ENCODE data around the gene HIVEP3.

DNA sequence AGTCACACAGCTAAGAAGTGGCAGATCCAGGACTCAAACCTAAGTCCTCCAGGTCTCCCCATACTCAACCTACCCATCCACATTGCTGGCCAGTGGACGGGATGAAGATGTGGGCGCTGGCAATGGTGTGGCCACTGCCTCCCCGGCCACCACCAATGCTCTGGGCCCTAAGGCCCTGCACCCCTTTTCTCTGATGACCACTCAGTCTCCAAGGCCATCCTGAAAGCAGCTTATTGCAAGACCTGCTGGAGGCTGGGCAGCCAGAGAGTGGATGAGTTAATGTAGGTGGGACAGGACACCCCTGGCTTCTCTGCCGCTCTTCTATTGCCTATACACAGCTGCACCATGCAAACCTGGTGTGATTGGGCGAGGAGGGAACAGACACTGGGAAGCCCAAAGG lies 178.7 kb downstream of the HIVEP3 start:
- TF ChIP-seq, protein P1, sequence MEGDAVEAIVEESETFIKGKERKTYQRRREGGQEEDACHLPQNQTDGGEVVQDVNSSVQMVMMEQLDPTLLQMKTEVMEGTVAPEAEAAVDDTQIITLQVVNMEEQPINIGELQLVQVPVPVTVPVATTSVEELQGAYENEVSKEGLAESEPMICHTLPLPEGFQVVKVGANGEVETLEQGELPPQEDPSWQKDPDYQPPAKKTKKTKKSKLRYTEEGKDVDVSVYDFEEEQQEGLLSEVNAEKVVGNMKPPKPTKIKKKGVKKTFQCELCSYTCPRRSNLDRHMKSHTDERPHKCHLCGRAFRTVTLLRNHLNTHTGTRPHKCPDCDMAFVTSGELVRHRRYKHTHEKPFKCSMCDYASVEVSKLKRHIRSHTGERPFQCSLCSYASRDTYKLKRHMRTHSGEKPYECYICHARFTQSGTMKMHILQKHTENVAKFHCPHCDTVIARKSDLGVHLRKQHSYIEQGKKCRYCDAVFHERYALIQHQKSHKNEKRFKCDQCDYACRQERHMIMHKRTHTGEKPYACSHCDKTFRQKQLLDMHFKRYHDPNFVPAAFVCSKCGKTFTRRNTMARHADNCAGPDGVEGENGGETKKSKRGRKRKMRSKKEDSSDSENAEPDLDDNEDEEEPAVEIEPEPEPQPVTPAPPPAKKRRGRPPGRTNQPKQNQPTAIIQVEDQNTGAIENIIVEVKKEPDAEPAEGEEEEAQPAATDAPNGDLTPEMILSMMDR (IDR thresholded peaks at IDR 0.05): no peak
- TF ChIP-seq, protein P2, sequence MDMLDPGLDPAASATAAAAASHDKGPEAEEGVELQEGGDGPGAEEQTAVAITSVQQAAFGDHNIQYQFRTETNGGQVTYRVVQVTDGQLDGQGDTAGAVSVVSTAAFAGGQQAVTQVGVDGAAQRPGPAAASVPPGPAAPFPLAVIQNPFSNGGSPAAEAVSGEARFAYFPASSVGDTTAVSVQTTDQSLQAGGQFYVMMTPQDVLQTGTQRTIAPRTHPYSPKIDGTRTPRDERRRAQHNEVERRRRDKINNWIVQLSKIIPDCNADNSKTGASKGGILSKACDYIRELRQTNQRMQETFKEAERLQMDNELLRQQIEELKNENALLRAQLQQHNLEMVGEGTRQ (CRISPR knock-in tag; IDR thresholded peaks at IDR 0.05): no peak
- TF ChIP-seq ELF4 (CRISPR knock-in tag; IDR thresholded peaks at IDR 0.05; ENCODE audit: low read depth) (no peak), ESRRA (CRISPR knock-in tag; IDR thresholded peaks at IDR 0.05; ENCODE audit: borderline replicate concordance) (no peak), ZNF232 (CRISPR knock-in tag; IDR thresholded peaks at IDR 0.05) (no peak)
- TF ChIP-seq, protein P3, sequence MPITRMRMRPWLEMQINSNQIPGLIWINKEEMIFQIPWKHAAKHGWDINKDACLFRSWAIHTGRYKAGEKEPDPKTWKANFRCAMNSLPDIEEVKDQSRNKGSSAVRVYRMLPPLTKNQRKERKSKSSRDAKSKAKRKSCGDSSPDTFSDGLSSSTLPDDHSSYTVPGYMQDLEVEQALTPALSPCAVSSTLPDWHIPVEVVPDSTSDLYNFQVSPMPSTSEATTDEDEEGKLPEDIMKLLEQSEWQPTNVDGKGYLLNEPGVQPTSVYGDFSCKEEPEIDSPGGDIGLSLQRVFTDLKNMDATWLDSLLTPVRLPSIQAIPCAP (CRISPR knock-in tag; IDR thresholded peaks at IDR 0.05): no peak
- TF ChIP-seq, protein P4, sequence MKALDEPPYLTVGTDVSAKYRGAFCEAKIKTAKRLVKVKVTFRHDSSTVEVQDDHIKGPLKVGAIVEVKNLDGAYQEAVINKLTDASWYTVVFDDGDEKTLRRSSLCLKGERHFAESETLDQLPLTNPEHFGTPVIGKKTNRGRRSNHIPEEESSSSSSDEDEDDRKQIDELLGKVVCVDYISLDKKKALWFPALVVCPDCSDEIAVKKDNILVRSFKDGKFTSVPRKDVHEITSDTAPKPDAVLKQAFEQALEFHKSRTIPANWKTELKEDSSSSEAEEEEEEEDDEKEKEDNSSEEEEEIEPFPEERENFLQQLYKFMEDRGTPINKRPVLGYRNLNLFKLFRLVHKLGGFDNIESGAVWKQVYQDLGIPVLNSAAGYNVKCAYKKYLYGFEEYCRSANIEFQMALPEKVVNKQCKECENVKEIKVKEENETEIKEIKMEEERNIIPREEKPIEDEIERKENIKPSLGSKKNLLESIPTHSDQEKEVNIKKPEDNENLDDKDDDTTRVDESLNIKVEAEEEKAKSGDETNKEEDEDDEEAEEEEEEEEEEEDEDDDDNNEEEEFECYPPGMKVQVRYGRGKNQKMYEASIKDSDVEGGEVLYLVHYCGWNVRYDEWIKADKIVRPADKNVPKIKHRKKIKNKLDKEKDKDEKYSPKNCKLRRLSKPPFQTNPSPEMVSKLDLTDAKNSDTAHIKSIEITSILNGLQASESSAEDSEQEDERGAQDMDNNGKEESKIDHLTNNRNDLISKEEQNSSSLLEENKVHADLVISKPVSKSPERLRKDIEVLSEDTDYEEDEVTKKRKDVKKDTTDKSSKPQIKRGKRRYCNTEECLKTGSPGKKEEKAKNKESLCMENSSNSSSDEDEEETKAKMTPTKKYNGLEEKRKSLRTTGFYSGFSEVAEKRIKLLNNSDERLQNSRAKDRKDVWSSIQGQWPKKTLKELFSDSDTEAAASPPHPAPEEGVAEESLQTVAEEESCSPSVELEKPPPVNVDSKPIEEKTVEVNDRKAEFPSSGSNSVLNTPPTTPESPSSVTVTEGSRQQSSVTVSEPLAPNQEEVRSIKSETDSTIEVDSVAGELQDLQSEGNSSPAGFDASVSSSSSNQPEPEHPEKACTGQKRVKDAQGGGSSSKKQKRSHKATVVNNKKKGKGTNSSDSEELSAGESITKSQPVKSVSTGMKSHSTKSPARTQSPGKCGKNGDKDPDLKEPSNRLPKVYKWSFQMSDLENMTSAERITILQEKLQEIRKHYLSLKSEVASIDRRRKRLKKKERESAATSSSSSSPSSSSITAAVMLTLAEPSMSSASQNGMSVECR (CRISPR knock-in tag; IDR thresholded peaks at IDR 0.05; ENCODE audit: borderline replicate concordance): no peak
- TF ChIP-seq, protein P5, sequence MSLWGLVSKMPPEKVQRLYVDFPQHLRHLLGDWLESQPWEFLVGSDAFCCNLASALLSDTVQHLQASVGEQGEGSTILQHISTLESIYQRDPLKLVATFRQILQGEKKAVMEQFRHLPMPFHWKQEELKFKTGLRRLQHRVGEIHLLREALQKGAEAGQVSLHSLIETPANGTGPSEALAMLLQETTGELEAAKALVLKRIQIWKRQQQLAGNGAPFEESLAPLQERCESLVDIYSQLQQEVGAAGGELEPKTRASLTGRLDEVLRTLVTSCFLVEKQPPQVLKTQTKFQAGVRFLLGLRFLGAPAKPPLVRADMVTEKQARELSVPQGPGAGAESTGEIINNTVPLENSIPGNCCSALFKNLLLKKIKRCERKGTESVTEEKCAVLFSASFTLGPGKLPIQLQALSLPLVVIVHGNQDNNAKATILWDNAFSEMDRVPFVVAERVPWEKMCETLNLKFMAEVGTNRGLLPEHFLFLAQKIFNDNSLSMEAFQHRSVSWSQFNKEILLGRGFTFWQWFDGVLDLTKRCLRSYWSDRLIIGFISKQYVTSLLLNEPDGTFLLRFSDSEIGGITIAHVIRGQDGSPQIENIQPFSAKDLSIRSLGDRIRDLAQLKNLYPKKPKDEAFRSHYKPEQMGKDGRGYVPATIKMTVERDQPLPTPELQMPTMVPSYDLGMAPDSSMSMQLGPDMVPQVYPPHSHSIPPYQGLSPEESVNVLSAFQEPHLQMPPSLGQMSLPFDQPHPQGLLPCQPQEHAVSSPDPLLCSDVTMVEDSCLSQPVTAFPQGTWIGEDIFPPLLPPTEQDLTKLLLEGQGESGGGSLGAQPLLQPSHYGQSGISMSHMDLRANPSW (CRISPR knock-in tag; conservative IDR thresholded peaks at IDR 0.05; ENCODE audit: low read depth): no peak

Measured in WTC11 (cell line).